Panc1 (cell line): ENCODE measurements around the gene SLC37A1. TPM values are rescaled to one million over a fixed set of nuclear protein-coding genes. Genes with fewer than 3 reads are reported as not detected.

Source experiments
- ATAC-seq: fragments of 200-7000 bp; cut with Tn5 transposase; 2 replicates; pipeline ENCODE4 v1.9.1; 2020; ENCODE audit warnings: mild to moderate bottlenecking, moderate library complexity
- BruUV-seq: library from RNA; stranded (reverse); fragments of 400-500 nt; replicated peaks from 2 replicates; lab custom pipeline; 2021; lab: Mats Ljungman, UMichigan
- CTCF ChIA-PET: fragments of 300-600 bp; sonication (Branson Sonifier 250); formaldehyde crosslinking; loops from one replicate; lab custom pipeline; 2022; ENCODE audit warnings: antibody characterized with exemption; lab: Charles Lee
- POLR2A ChIA-PET: fragments of 300-600 bp; sonication (Branson Sonifier 250); formaldehyde crosslinking; loops from one replicate; lab custom pipeline; 2022; ENCODE audit warnings: antibody characterized with exemption; lab: Charles Lee
- DNase-seq: peaks from one replicate; pipeline ENCODE4 v3.0.0-alpha.2; 2010; ENCODE audit warnings: low read depth, low spot score
- H3K27ac ChIP-seq: 2 replicates; pipeline ENCODE4 v1.5.1; 2011; ENCODE audit warnings: mild to moderate bottlenecking, low read length, inconsistent platforms
- H3K27me3 ChIP-seq: fragments of 200-500 bp; sonication (Bioruptor generic); 2 replicates; pipeline ENCODE4 v1.6.0; 2014; ENCODE audit warnings: low read length, inconsistent platforms; ENCODE audit not compliant: control insufficient read depth, insufficient read depth
- H3K36me3 ChIP-seq: fragments of 200-500 bp; sonication (Bioruptor generic); 2 replicates; pipeline ENCODE4 v1.5.1; 2014; ENCODE audit warnings: inconsistent platforms, mild to moderate bottlenecking, low read length, moderate library complexity; ENCODE audit not compliant: control insufficient read depth, insufficient read depth
- H3K4me1 ChIP-seq: 2 replicates; pipeline ENCODE4 v1.5.1; 2011; ENCODE audit warnings: inconsistent platforms, mild to moderate bottlenecking, low read length, moderate library complexity; ENCODE audit not compliant: control insufficient read depth, insufficient read depth
- H3K4me3 ChIP-seq, 2 experiments: 2 replicates each; pipeline ENCODE4 v1.5.1; 2011 to 2012; ENCODE audit warnings: low read depth in 2 of 2, low read length in 2 of 2, mild to moderate bottlenecking in 2 of 2, inconsistent platforms in 1 of 2, moderate library complexity in 1 of 2
- H3K9me3 ChIP-seq: fragments of 200-500 bp; sonication (Bioruptor generic); 2 replicates; pipeline ENCODE4 v1.5.1; 2014; ENCODE audit warnings: low read depth, mild to moderate bottlenecking, inconsistent platforms, low read length, moderate library complexity; ENCODE audit not compliant: control insufficient read depth, insufficient read depth
- CTCF ChIP-seq: fragments of 450-650 bp; IDR thresholded peaks from 2 replicates; pipeline ENCODE4 v1.5.1; 2017; ENCODE audit warnings: mild to moderate bottlenecking
- POLR2AphosphoS5 ChIP-seq: IDR thresholded peaks from 2 replicates; pipeline ENCODE4 v1.6.1; 2012; ENCODE audit warnings: mild to moderate bottlenecking, low read depth, low read length, moderate library complexity
- REST ChIP-seq, 2 experiments: IDR thresholded peaks; 2 replicates each; pipeline ENCODE4 v1.6.1; 2011 to 2012; ENCODE audit warnings: low read depth in 2 of 2, control low read depth in 1 of 2, low read length in 1 of 2, mild to moderate bottlenecking in 1 of 2, moderate library complexity in 1 of 2; ENCODE audit not compliant: insufficient read depth in 1 of 2
- SIN3A ChIP-seq: IDR thresholded peaks from 2 replicates; pipeline ENCODE4 v1.6.1; 2012; ENCODE audit warnings: low read depth, mild to moderate bottlenecking, low read length, moderate library complexity, borderline replicate concordance; ENCODE audit not compliant: insufficient read depth
- TCF7L2 ChIP-seq: IDR thresholded peaks from 2 replicates; pipeline ENCODE4 v1.6.1; 2011; ENCODE audit warnings: mild to moderate bottlenecking, low read depth, low read length, inconsistent platforms
- in situ Hi-C: cut with HindIII; loops from 2 replicates; pipeline ENCODE4 v1.10.0; 2016; ENCODE audit warnings: low sequenced_read_pairs, low pct_unique_long_range_greater_than_20kb
- intact Hi-C: fragments of 100-400 bp; cut with micrococcal nuclease; formaldehyde crosslinking; loops from one replicate; pipeline ENCODE4 v1.10.0; 2022; ENCODE audit not compliant: unreplicated experiment
- total RNA-seq: library from RNA; stranded (reverse); gene quantifications from one replicate; pipeline ENCODE4 v1.2.1, GENCODE V29; 2021; ENCODE audit not compliant: unreplicated experiment

Gene SLC37A1
- total RNA-seq, 1 experiment from 2014 or later: 7.7 TPM

- no TSS peak for BruUV-seq
- Histone ChIP-seq H3K4me3 (no peak overlapping the region), H3K9me3 (no peaks in the 10 kb centered on the region), H3K4me1 (no peaks in the 10 kb centered on the region), H3K27me3 (no peaks in the 10 kb centered on the region), H3K27ac (no peak overlapping the region), H3K36me3 (no peaks in the 10 kb centered on the region)
- ChIA-PET CTCF (no interaction called here), POLR2A (no interaction called here)
- ATAC-seq (no peak), DNase-seq (no peak)
- intact Hi-C loops: no loop called here
- no peak for TF ChIP-seq SIN3A
- no peak for TF ChIP-seq TCF7L2
- no peak for TF ChIP-seq REST (IDR thresholded peaks at IDR 0.05; ENCODE audit: insufficient read depth in 1 of 2, low read depth in 2 of 2, low read length in 1 of 2)
- TF ChIP-seq CTCF: no peak
- TF ChIP-seq POLR2AphosphoS5: no peak
- in situ Hi-C loops: no loop called here
Observed at GRCh38 chr21:42566524-42567213, 53.0 kb downstream of the SLC37A1 start.

GRCh38 chr21:42567214-42567555 is 53.5 kb downstream of the SLC37A1 start:
- ChIA-PET POLR2A (no interaction called here), CTCF (interaction anchor here (0.5 kb wide), 1 partner anchor 921 kb away, joined by 4 read pairs; no protein-coding TSS in a partner anchor)

GRCh38 chr21:42567861-42568260 is 54.2 kb downstream of the SLC37A1 start:
- Histone ChIP-seq H3K36me3 (no peaks in the 10 kb centered on the region), H3K27ac (no peak overlapping the region), H3K4me3 (no peak overlapping the region), H3K4me1 (no peaks in the 10 kb centered on the region), H3K27me3 (no peaks in the 10 kb centered on the region), H3K9me3 (no peaks in the 10 kb centered on the region)
- ATAC-seq (no peak), DNase-seq (no peak)
- BruUV-seq: no TSS peak
- CTCF ChIA-PET: no interaction called here
- intact Hi-C loops (no loop called here), in situ Hi-C loops (no loop called here)
- TF ChIP-seq TCF7L2 (no peak), REST (IDR thresholded peaks at IDR 0.05; ENCODE audit: insufficient read depth in 1 of 2, low read depth in 2 of 2, low read length in 1 of 2) (no peak), CTCF (no peak), SIN3A (no peak), POLR2AphosphoS5 (no peak)
- POLR2A ChIA-PET: no interaction called here

More at GRCh38 chr21:42567214-42567555, 53.5 kb downstream of the SLC37A1 start:
- no peak for DNase-seq
- Histone ChIP-seq H3K4me1 (no peaks in the 10 kb centered on the region), H3K27me3 (no peaks in the 10 kb centered on the region), H3K9me3 (no peaks in the 10 kb centered on the region), H3K36me3 (no peaks in the 10 kb centered on the region), H3K27ac (no peak overlapping the region), H3K4me3 (no peak overlapping the region)
- no peak for ATAC-seq
- intact Hi-C loops: no loop called here
- TF ChIP-seq SIN3A: no peak
- no TSS peak for BruUV-seq
- in situ Hi-C loops: no loop called here
